MG63 (cell line): Measurements from ENCODE around the gene ENTR1. TPM values are rescaled to one million over a fixed set of nuclear protein-coding genes. Genes with fewer than 3 reads are reported as not detected.

Experiments used
- DNase-seq: peaks from one replicate; pipeline ENCODE4 v3.0.0-alpha.2; 2020
- H3K27me3 ChIP-seq: fragments of 250-450 bp; sonication (Bioruptor Pico); 2 replicates; pipeline ENCODE4 v1.5.1; 2020; ENCODE audit warnings: mild to moderate bottlenecking, moderate library complexity
- H3K36me3 ChIP-seq: fragments of 250-450 bp; sonication (Bioruptor Pico); 2 replicates; pipeline ENCODE4 v1.5.1; 2020; ENCODE audit warnings: mild to moderate bottlenecking, moderate library complexity
- H3K4me3 ChIP-seq: fragments of 250-450 bp; sonication (Bioruptor Pico); 2 replicates; pipeline ENCODE4 v1.5.1; 2020; ENCODE audit warnings: mild to moderate bottlenecking, moderate library complexity
- H3K9me3 ChIP-seq: fragments of 250-450 bp; sonication (Bioruptor Pico); 2 replicates; pipeline ENCODE4 v1.5.1; 2020; ENCODE audit warnings: mild to moderate bottlenecking, moderate library complexity
- total RNA-seq: library from RNA; depleted of rRNA; stranded (reverse); fragments of >200 nt; shearing (Covaris generic); gene quantifications from 2 replicates; pipeline ENCODE4 v1.2.3, GENCODE V29; 2014; ENCODE audit warnings: low replicate concordance; rRNA removed

ENTR1 gene
- total RNA-seq, 1 experiment from 2014 or later: 95.9 TPM

GRCh38 chr9:136353088-136353487 is 57.3 kb downstream of the ENTR1 start:
- Histone ChIP-seq H3K4me3 (no peak overlapping the region), H3K9me3 (no peaks in the 10 kb centered on the region), H3K27me3 (no peaks in the 10 kb centered on the region), H3K36me3 (peaks cover 14% of the 10 kb centered on the region)
- no peak for DNase-seq

DNA sequence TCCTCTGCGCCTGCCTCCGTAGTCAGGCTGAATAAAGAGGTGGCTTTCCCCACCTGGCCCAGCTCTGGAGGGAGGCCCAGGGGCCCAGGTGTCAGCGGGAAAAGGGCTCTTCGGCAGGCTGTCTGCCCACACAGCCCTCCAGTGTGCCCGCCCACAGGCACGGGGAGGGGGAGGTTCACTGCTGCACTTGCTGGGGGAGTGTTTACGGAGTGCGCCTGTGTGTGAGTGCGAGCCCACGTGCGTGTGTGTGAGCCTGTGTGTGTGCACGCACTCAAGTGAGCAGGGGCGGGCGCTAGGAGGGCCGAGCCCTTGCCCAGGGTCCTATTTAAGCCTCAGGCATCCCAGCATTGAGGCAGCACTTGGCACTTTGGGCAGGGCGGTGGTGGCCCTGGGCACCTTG is 57.7 kb downstream of the ENTR1 start:
- Histone ChIP-seq H3K36me3 (peaks cover 14% of the 10 kb centered on the region), H3K9me3 (no peaks in the 10 kb centered on the region), H3K27me3 (no peaks in the 10 kb centered on the region), H3K4me3 (no peak overlapping the region)
- DNase-seq: no peak

Other genes with a start within 250 kb of the ENTR1 start
- gene LHX3, start 205.5 kb downstream of the ENTR1 start, total RNA-seq: not detected in 2 replicates
- gene QSOX2, start 164.8 kb downstream of the ENTR1 start, total RNA-seq: 22.7 and 28.2 TPM in 2 replicates
- gene CCDC187, start 106.5 kb downstream of the ENTR1 start, total RNA-seq: 0.02 TPM in 1 of 2 replicates, not detected in the other
- gene GPSM1, start 83.1 kb downstream of the ENTR1 start, total RNA-seq: 31.4 and 46.3 TPM in 2 replicates
- 15.2 and 47.9 TPM in 2 replicates for gene DNLZ, start 46.9 kb downstream of the ENTR1 start, total RNA-seq
- gene CARD9, start 36.9 kb downstream of the ENTR1 start, total RNA-seq: 1.7 TPM in 1 of 2 replicates, not detected in the other
- 9.1 and 14.1 TPM in 2 replicates for gene SNAPC4, start 10.4 kb downstream of the ENTR1 start, total RNA-seq
- 56.3 and 83.7 TPM in 2 replicates for gene PMPCA, start within 50 bp of the ENTR1 start, total RNA-seq
- gene INPP5E, start 29.2 kb upstream of the ENTR1 start, total RNA-seq: 2.9 and 10.4 TPM in 2 replicates
- gene SEC16A, start 72.4 kb upstream of the ENTR1 start, total RNA-seq: 4.3 and 7.5 TPM in 2 replicates
- 4.4 and 4.7 TPM in 2 replicates for gene NOTCH1, start 135.4 kb upstream of the ENTR1 start, total RNA-seq